HG03457 (cell line): ENCODE results near the gene MYCBPAP.

Experiments used
- ATAC-seq: cut with Tn5 transposase; IDR thresholded peaks from one replicate; pipeline ENCODE4 v1.9.1; 2021; ENCODE audit warnings: moderate number of reproducible peaks; ENCODE audit not compliant: unreplicated experiment

Gene MYCBPAP

GRCh38 chr17:50507871-50508572, at the start of gene MYCBPAP:
Gene MYCBPAP (plus strand): TSS chr17:50508439. CDS start chr17:50508675, 236 bp downstream.
- ATAC-seq = no peak

- no peak for ATAC-seq
Observed at GRCh38 chr17:50458701-50459676, 49.2 kb upstream of the MYCBPAP start.

DNA sequence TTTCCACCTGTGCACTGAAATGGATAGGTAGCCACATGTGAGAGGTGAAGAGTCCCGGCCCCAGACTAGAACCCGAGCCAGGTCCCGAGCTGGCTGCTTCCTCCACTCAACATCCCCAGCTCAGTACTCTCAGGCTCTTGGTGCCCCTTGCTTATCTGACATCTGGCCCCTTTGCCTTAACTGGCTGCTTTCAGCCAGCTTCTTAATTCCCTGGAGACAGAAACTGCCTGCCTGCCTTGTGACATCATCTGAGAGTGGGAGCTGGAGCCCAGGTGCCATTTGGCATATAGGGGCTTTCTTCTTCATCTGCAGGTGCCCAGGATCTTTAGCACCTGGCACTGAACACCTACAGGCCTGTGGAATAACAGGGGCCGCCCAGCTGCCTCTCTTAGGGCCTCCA, 48.5 kb upstream of the MYCBPAP start:
- ATAC-seq = no peak

- no peak for ATAC-seq
Observed at GRCh38 chr17:50460831-50461526, 47.3 kb upstream of the MYCBPAP start.

DNA sequence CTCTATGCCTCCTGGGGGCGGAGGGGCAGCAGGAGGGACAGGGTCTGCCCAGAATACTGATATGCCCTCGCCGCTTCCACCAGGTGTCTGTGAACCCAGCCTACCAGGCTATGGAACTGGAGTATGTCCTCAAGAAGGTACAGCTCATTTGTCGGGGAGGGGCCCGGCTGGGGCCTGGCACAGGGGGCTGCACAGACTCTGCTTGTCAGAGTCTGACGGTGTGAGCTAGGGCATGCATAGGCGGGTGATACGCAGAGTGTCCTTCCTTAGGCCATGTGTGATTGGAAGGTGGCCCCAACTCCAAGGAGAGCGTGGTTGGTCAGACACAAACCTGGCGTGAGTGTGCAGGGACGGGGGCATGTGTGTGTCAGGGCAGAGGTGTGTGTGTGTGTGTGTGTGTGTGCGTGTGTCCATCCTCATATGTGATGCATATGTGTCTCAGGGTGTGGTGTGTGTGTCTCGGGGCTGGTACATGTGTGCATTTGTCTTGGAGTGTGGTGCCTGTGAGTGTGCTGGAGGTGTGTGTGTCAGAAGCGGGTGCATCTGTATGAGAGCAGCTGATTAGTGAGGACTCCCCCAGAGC, 46.6 kb upstream of the MYCBPAP start:
- ATAC-seq = no peak

DNA sequence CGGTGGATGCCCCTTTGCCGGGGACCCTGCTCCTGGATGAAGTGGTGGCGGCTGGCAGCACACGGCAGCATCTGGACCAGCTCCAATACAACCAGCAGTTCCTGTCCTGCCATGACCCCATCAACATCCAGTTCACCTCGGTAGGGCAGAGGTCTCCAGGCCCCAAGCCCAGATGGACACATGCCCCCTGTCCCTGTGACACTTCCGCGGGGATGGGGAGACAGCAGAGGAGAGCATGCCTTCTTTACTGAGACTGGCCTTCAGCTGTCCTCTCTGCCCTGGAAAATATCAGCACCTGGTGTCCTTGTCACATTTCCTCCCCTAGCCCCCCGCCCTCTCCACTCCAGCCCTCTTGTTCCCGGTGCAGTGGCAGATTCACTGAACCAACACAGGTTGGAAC, 45.8 kb upstream of the MYCBPAP start:
- ATAC-seq = no peak

GRCh38 chr17:50464121-50464520, 44.1 kb upstream of the MYCBPAP start:
- ATAC-seq = no peak

- no peak for ATAC-seq
Observed at GRCh38 chr17:50464736-50465135, 43.5 kb upstream of the MYCBPAP start.

- ATAC-seq = no peak
Observed at GRCh38 chr17:50465171-50465570, 43.1 kb upstream of the MYCBPAP start.

DNA sequence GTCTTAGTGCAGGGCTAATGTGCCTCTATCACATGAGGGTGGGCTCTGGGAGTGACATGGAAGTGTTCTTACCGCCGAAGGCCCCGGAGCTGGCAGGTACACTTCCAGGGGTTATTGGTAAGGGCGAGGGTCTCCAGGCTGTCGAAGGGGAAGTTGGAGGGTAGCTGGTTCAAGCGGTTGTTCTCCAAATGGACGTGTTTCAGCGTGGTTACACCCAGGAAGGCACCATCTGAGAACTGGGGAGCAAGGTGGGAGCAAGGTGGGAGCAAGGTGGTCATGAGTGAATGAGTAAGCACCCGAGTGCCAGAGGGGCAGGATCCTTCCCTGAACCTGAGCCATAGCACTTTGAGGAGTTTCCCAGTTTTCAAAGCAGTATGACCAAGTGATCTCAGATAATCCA, 42.6 kb upstream of the MYCBPAP start:
- ATAC-seq = no peak

GRCh38 chr17:50466371-50467113, 41.7 kb upstream of the MYCBPAP start:
- no peak for ATAC-seq

GRCh38 chr17:50467114-50467854, 41.0 kb upstream of the MYCBPAP start:
- ATAC-seq = no peak

- ATAC-seq = no peak
Observed at GRCh38 chr17:50467855-50468303, 40.4 kb upstream of the MYCBPAP start.

- no peak for ATAC-seq
Observed at GRCh38 chr17:50468304-50469207, 39.7 kb upstream of the MYCBPAP start, which contains the start of gene CHAD. Gene CHAD (minus strand): TSS chr17:50468880. CDS start chr17:50468813, 67 bp downstream.

GRCh38 chr17:50469208-50469605, 39.0 kb upstream of the MYCBPAP start:
- ATAC-seq = no peak

- ATAC-seq = no peak
Observed at GRCh38 chr17:50469671-50470305, 38.5 kb upstream of the MYCBPAP start.

DNA sequence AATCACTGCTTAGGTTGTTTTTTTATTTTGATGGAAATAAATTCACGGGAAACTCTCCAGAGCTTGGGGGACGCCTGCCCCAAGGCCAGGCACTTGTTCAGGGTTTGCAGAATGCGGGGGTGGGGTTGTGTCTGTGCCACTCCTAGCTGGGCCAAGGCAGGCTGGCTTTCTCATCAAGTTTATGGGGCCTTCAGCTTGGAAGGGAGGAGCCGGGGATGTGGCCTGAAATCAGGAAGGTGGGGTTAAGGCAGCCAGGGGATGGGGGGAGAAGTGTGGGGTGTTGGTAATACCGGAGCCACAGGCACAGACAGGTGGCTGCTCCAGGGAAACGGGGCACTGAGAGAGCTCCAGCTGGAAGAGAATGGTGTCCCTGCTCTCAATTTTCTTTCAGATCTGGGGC, 37.8 kb upstream of the MYCBPAP start:
- ATAC-seq = no peak
